ENCODE data around the gene HSD3B1.

Gene HSD3B1

GRCh38 chr1:119541389-119541788 is 34.4 kb downstream of the HSD3B1 start:
- no peak overlapping the region for H2AFZ ChIP-seq (ENCODE audit: low read length)
- no peaks in the 10 kb centered on the region for H3K9me2 ChIP-seq (ENCODE audit: low read depth, low read length)
- H3K79me2 ChIP-seq (ENCODE audit: insufficient read depth, low read length) = no peaks in the 10 kb centered on the region
- H3K9me3 ChIP-seq (ENCODE audit: low read length) = no peaks in the 10 kb centered on the region
- no peaks in the 10 kb centered on the region for H3K27me3 ChIP-seq (ENCODE audit: insufficient read depth, low read length)
- no peak overlapping the region for H3K9ac ChIP-seq (ENCODE audit: low read length)
- H3K4me1 ChIP-seq (ENCODE audit: insufficient read depth, low read length, severe bottlenecking) = no peaks in the 10 kb centered on the region
- H4K20me1 ChIP-seq (ENCODE audit: insufficient read depth, low read length) = no peaks in the 10 kb centered on the region
- no peak overlapping the region for H3K4me3 ChIP-seq (ENCODE audit: low read depth, low read length, poor library complexity, severe bottlenecking)
- H3K36me3 ChIP-seq (ENCODE audit: insufficient read depth, low read length) = no peaks in the 10 kb centered on the region
- no peak overlapping the region for H3K27ac ChIP-seq (ENCODE audit: low read depth, low read length, poor library complexity, severe bottlenecking)
- H3K4me2 ChIP-seq (ENCODE audit: low read length) = no peak overlapping the region
- TF ChIP-seq, protein P1, sequence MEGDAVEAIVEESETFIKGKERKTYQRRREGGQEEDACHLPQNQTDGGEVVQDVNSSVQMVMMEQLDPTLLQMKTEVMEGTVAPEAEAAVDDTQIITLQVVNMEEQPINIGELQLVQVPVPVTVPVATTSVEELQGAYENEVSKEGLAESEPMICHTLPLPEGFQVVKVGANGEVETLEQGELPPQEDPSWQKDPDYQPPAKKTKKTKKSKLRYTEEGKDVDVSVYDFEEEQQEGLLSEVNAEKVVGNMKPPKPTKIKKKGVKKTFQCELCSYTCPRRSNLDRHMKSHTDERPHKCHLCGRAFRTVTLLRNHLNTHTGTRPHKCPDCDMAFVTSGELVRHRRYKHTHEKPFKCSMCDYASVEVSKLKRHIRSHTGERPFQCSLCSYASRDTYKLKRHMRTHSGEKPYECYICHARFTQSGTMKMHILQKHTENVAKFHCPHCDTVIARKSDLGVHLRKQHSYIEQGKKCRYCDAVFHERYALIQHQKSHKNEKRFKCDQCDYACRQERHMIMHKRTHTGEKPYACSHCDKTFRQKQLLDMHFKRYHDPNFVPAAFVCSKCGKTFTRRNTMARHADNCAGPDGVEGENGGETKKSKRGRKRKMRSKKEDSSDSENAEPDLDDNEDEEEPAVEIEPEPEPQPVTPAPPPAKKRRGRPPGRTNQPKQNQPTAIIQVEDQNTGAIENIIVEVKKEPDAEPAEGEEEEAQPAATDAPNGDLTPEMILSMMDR (IDR thresholded peaks at IDR 0.05; ENCODE audit: low read length) = no peak
- TF ChIP-seq EZH2 (IDR thresholded peaks at IDR 0.05; ENCODE audit: borderline replicate concordance, low read length) = no peak
- H3F3A ChIP-seq (ENCODE audit: insufficient read depth, low read length) = no peaks in the 10 kb centered on the region

DNA sequence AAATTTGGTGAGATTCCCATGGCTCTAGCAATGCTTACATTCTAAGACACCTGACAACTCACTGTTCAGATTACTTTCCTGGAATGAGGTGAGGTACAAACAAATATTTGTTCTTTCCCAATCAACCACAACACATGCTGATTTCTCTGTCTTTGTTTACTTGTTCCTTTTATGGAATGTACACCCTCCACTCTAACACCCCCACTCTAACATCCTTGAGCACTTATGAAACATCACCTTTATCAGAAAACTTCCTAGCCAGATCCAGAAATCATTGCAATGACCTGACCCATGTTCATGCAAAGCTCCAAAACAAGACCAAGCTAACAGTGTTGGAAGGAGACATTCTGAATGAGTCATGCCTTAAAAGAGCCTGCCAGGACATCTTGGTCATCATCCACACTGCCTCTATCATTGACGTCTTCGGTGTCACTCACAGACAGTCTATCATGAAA is 35.5 kb downstream of the HSD3B1 start:
- H3K4me2 ChIP-seq (ENCODE audit: low read length) = no peak overlapping the region

DNA sequence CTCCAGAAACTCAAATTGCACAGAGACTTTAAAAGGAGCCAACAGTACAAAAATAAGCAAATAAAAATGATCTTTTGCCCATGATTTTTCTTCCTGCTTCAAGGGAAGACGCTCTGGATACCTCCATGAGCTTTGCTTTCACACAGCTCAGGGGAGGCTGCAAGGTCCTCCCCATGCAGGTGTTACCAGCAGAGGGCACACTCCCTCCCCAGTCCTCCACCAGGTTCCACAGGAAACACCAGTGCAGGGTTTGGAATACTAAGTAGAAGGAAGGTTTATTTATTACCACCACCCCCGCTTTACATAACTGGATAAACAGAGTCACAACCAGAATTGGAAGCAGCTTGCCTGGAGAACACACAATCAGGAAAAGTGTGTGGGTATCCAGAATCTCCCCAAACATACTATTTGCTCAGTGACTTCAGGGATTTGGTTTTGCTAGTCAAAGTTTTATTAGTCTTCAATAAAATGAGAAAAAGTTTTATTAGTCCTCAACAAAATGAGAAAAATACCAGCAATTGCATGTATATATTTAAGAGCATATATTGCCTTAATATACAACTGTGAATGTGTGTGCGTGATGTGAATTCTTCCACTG is 37.3 kb downstream of the HSD3B1 start:
- no peaks in the 10 kb centered on the region for H3K36me3 ChIP-seq (ENCODE audit: insufficient read depth, low read length)
- H3F3A ChIP-seq (ENCODE audit: insufficient read depth, low read length) = no peaks in the 10 kb centered on the region
- H3K79me2 ChIP-seq (ENCODE audit: insufficient read depth, low read length) = no peaks in the 10 kb centered on the region
- no peaks in the 10 kb centered on the region for H3K9me3 ChIP-seq (ENCODE audit: low read length)
- H3K9me2 ChIP-seq (ENCODE audit: low read depth, low read length) = no peaks in the 10 kb centered on the region
- no peaks in the 10 kb centered on the region for H4K20me1 ChIP-seq (ENCODE audit: insufficient read depth, low read length)
- TF ChIP-seq, protein P1 (IDR thresholded peaks at IDR 0.05; ENCODE audit: low read length) = peak; percentile 64
- TF ChIP-seq EZH2 (IDR thresholded peaks at IDR 0.05; ENCODE audit: borderline replicate concordance, low read length) = no peak
- H3K27ac ChIP-seq (ENCODE audit: low read depth, low read length, poor library complexity, severe bottlenecking) = no peak overlapping the region
- no peak overlapping the region for H2AFZ ChIP-seq (ENCODE audit: low read length)
- H3K9ac ChIP-seq (ENCODE audit: low read length) = no peak overlapping the region
- no peaks in the 10 kb centered on the region for H3K4me1 ChIP-seq (ENCODE audit: insufficient read depth, low read length, severe bottlenecking)
- H3K27me3 ChIP-seq (ENCODE audit: insufficient read depth, low read length) = no peaks in the 10 kb centered on the region
- H3K4me2 ChIP-seq (ENCODE audit: low read length) = no peak overlapping the region
- H3K4me3 ChIP-seq (ENCODE audit: low read depth, low read length, poor library complexity, severe bottlenecking) = no peak overlapping the region

More for the DNA sequence above, 35.5 kb downstream of the HSD3B1 start:
- Histone ChIP-seq H3K4me3 (ENCODE audit: low read depth, low read length, poor library complexity, severe bottlenecking) (no peak overlapping the region), H4K20me1 (ENCODE audit: insufficient read depth, low read length) (no peaks in the 10 kb centered on the region), H3K9me2 (ENCODE audit: low read depth, low read length) (no peaks in the 10 kb centered on the region), H3K27ac (ENCODE audit: low read depth, low read length, poor library complexity, severe bottlenecking) (no peak overlapping the region), H3K4me1 (ENCODE audit: insufficient read depth, low read length, severe bottlenecking) (no peaks in the 10 kb centered on the region), H3K27me3 (ENCODE audit: insufficient read depth, low read length) (no peaks in the 10 kb centered on the region), H3K79me2 (ENCODE audit: insufficient read depth, low read length) (no peaks in the 10 kb centered on the region), H3K9me3 (ENCODE audit: low read length) (no peaks in the 10 kb centered on the region), H3F3A (ENCODE audit: insufficient read depth, low read length) (no peaks in the 10 kb centered on the region), H3K36me3 (ENCODE audit: insufficient read depth, low read length) (no peaks in the 10 kb centered on the region), H2AFZ (ENCODE audit: low read length) (no peak overlapping the region), H3K9ac (ENCODE audit: low read length) (no peak overlapping the region)
- TF ChIP-seq EZH2 (IDR thresholded peaks at IDR 0.05; ENCODE audit: borderline replicate concordance, low read length) = no peak
- TF ChIP-seq, protein P1 (IDR thresholded peaks at IDR 0.05; ENCODE audit: low read length) = no peak

Measured in OCI-LY1 (cell line).